ENCODE measurements around the gene CDR2. TPM values are rescaled to one million over a fixed set of nuclear protein-coding genes. Genes with fewer than 3 reads are reported as not detected.

The CDR2 gene
- total RNA-seq (10 to 100 TPM; 20.3 to 32.3 (median 24.4) TPM), polyA plus RNA-seq (10 to 100 TPM; 14.6 to 22.7 (median 21.0) TPM)

DNA sequence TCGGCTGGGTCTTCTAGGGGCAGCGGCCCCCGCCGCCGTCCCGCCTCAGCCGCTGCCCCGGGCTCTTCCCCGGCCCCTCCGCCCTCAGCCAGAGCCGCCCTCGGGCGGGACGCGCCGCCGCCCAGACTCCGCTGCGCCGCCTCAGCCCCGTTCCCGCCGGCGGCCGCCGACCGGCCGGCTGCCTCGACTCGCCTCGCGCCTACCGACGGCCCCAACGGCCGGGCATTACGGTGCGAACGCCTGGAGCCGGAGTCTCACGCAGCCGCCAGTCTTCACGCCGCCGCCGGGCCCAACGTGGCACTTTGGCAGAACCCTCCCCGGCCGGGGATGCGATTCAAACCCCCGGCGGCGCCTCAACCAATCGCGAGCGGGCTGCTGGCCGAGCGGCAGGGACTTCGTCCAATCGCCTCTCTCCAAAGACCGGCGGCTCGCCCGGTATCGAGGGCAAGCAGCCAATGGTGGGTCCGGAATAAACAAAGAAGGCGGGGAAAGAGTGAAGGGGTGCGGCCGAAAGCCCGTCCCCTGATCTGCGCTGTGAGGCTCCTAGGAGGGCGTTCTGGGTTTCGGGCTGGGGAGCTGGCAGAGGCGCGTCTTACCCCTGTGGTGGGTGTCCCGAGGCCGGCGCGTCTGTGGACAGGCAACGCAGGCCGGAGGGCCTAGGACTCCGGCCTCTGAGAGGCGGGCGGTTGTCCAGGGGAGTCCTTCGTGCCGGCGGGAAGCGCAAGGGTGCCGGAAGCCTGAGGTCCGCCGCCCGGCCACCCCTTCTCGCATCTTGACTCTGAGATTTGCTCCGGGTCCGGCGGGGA, at the start of gene CDR2:
Gene CDR2 (minus strand): TSS at position 309 of the 806 bp plus-strand sequence. CDS start 310 bp downstream, outside the sequence.
- no peak for TF ChIP-seq EP300 (IDR thresholded peaks at IDR 0.05)
- TF ChIP-seq POLR2A (IDR thresholded peaks at IDR 0.05), result peak; percentile 81 to 91
- peak; percentile 96 to 98 (median 97) for TF ChIP-seq POLR2AphosphoS5 (IDR thresholded peaks at IDR 0.05)
- TF ChIP-seq, protein P1, sequence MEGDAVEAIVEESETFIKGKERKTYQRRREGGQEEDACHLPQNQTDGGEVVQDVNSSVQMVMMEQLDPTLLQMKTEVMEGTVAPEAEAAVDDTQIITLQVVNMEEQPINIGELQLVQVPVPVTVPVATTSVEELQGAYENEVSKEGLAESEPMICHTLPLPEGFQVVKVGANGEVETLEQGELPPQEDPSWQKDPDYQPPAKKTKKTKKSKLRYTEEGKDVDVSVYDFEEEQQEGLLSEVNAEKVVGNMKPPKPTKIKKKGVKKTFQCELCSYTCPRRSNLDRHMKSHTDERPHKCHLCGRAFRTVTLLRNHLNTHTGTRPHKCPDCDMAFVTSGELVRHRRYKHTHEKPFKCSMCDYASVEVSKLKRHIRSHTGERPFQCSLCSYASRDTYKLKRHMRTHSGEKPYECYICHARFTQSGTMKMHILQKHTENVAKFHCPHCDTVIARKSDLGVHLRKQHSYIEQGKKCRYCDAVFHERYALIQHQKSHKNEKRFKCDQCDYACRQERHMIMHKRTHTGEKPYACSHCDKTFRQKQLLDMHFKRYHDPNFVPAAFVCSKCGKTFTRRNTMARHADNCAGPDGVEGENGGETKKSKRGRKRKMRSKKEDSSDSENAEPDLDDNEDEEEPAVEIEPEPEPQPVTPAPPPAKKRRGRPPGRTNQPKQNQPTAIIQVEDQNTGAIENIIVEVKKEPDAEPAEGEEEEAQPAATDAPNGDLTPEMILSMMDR (IDR thresholded peaks at IDR 0.05), result no peak
- Histone ChIP-seq H3K4me1 (peaks cover 0 to 47% (median 43%) of the 10 kb centered on the region in 4 donors), H3K27ac (peak within 1 kb of the TSS; percentile 91 to 95 (median 94)), H3K36me3 (no peaks in the 10 kb centered on the region), H3K9me3 (no peaks in the 10 kb centered on the region), H3K4me3 (peak within 1 kb of the TSS; percentile 78 to 95 (median 78)), H3K27me3 (no peaks in the 10 kb centered on the region)
- intact Hi-C loops (cut with DNase I), result loop anchor here (5.0 kb wide), 1 partner anchor 182 kb away; no protein-coding TSS in a partner anchor
- WGBS, 2 donors, result 0% methylated on average over 96 of the region's 96 CpGs
- peak; percentile 99 for DNase-seq

- H3K27me3 ChIP-seq, result no peaks in the 10 kb centered on the region
- peak overlapping the region; percentile 72 to 80 (median 75) for H3K27ac ChIP-seq
- H3K36me3 ChIP-seq, result peaks cover 0 to 30% (median 10%) of the 10 kb centered on the region in 4 donors
- no peak overlapping the region for H3K4me3 ChIP-seq
- H3K4me1 ChIP-seq, result peaks cover 0 to 16% (median 8%) of the 10 kb centered on the region in 4 donors
- no peaks in the 10 kb centered on the region for H3K9me3 ChIP-seq
- TF ChIP-seq POLR2A (IDR thresholded peaks at IDR 0.05), result no peak
- TF ChIP-seq POLR2AphosphoS5 (IDR thresholded peaks at IDR 0.05), result no peak
- TF ChIP-seq EP300 (IDR thresholded peaks at IDR 0.05), result no peak
- TF ChIP-seq, protein P1 (IDR thresholded peaks at IDR 0.05), result no peak
- 95% methylated on average over 12 of the region's 12 CpGs for WGBS, 2 donors
- no peak for DNase-seq
- intact Hi-C loops (cut with DNase I), result no loop called here
Measured at GRCh38 chr16:22423716-22424115, 49.3 kb upstream of the CDR2 start.

GRCh38 chr16:22421136-22421535, 46.7 kb upstream of the CDR2 start:
- Histone ChIP-seq H3K36me3 (peaks cover 0 to 19% (median 3%) of the 10 kb centered on the region in 4 donors), H3K9me3 (no peaks in the 10 kb centered on the region), H3K4me3 (no peak overlapping the region), H3K4me1 (peaks cover 0 to 16% (median 8%) of the 10 kb centered on the region in 4 donors), H3K27me3 (no peaks in the 10 kb centered on the region), H3K27ac (no peak overlapping the region)
- intact Hi-C loops (cut with DNase I), result no loop called here
- 96 to 98% methylated on average over 14 of the region's 14 CpGs for WGBS, 2 donors
- no peak for DNase-seq
- TF ChIP-seq, protein P1 (IDR thresholded peaks at IDR 0.05), result no peak
- TF ChIP-seq POLR2A (IDR thresholded peaks at IDR 0.05) (no peak), EP300 (IDR thresholded peaks at IDR 0.05) (no peak), POLR2AphosphoS5 (IDR thresholded peaks at IDR 0.05) (no peak)

DNA sequence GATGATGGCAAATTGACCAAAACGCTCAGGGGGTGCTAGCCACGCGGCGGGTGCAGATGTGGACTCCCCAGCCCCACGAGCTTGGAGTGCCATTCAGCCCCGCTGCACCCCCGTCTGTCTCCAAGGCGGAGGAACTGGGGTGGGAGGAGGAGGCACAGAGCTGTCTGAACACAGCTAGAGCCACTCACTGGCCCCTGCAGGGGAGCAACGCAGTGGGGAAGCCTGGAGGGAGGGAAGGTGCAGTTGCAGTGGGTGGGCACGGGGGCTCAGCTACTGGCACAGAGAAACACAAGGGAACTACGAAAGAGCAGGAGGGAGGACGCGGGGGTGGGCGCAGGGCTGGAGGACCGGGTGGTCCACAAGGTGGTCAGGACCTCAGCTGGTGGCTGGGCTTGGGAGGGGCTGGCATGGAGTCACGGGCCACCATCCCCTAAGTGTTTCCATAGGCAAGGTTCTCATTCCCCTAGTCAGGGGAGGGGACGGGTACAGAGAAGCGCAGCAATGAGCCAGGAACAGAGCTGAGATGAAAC, 46.3 kb upstream of the CDR2 start:
- H3K36me3 ChIP-seq, result peaks cover 0 to 19% (median 3%) of the 10 kb centered on the region in 4 donors
- WGBS, 2 donors, result 96 to 97% methylated on average over 18 of the region's 18 CpGs
- H3K9me3 ChIP-seq, result no peaks in the 10 kb centered on the region
- no peak for DNase-seq
- H3K27me3 ChIP-seq, result no peaks in the 10 kb centered on the region
- no peak overlapping the region for H3K27ac ChIP-seq
- no peak overlapping the region for H3K4me3 ChIP-seq
- TF ChIP-seq EP300 (IDR thresholded peaks at IDR 0.05), result no peak
- TF ChIP-seq, protein P1 (IDR thresholded peaks at IDR 0.05), result no peak
- no peak for TF ChIP-seq POLR2AphosphoS5 (IDR thresholded peaks at IDR 0.05)
- no peak for TF ChIP-seq POLR2A (IDR thresholded peaks at IDR 0.05)
- peaks cover 0 to 16% (median 8%) of the 10 kb centered on the region in 4 donors for H3K4me1 ChIP-seq
- intact Hi-C loops (cut with DNase I), result no loop called here
